Panc1 (cell line): ENCODE results near the gene ALKAL2. TPM values are rescaled to one million over a fixed set of nuclear protein-coding genes. Genes with fewer than 3 reads are reported as not detected.

Source experiments
- ATAC-seq: fragments of 200-7000 bp; cut with Tn5 transposase; 2 replicates; pipeline ENCODE4 v1.9.1; 2020; ENCODE audit warnings: mild to moderate bottlenecking, moderate library complexity
- BruUV-seq: library from RNA; stranded (reverse); fragments of 400-500 nt; replicated peaks from 2 replicates; lab custom pipeline; 2021; lab: Mats Ljungman, UMichigan
- CTCF ChIA-PET: fragments of 300-600 bp; sonication (Branson Sonifier 250); formaldehyde crosslinking; loops from one replicate; lab custom pipeline; 2022; ENCODE audit warnings: antibody characterized with exemption; lab: Charles Lee
- POLR2A ChIA-PET: fragments of 300-600 bp; sonication (Branson Sonifier 250); formaldehyde crosslinking; loops from one replicate; lab custom pipeline; 2022; ENCODE audit warnings: antibody characterized with exemption; lab: Charles Lee
- DNase-seq: peaks from one replicate; pipeline ENCODE4 v3.0.0-alpha.2; 2010; ENCODE audit warnings: low read depth, low spot score
- H3K27ac ChIP-seq: 2 replicates; pipeline ENCODE4 v1.5.1; 2011; ENCODE audit warnings: mild to moderate bottlenecking, low read length, inconsistent platforms
- H3K27me3 ChIP-seq: fragments of 200-500 bp; sonication (Bioruptor generic); 2 replicates; pipeline ENCODE4 v1.6.0; 2014; ENCODE audit warnings: low read length, inconsistent platforms; ENCODE audit not compliant: control insufficient read depth, insufficient read depth
- H3K36me3 ChIP-seq: fragments of 200-500 bp; sonication (Bioruptor generic); 2 replicates; pipeline ENCODE4 v1.5.1; 2014; ENCODE audit warnings: inconsistent platforms, mild to moderate bottlenecking, low read length, moderate library complexity; ENCODE audit not compliant: control insufficient read depth, insufficient read depth
- H3K4me1 ChIP-seq: 2 replicates; pipeline ENCODE4 v1.5.1; 2011; ENCODE audit warnings: inconsistent platforms, mild to moderate bottlenecking, low read length, moderate library complexity; ENCODE audit not compliant: control insufficient read depth, insufficient read depth
- H3K4me3 ChIP-seq, 2 experiments: 2 replicates each; pipeline ENCODE4 v1.5.1; 2011 to 2012; ENCODE audit warnings: low read depth in 2 of 2, low read length in 2 of 2, mild to moderate bottlenecking in 2 of 2, inconsistent platforms in 1 of 2, moderate library complexity in 1 of 2
- H3K9me3 ChIP-seq: fragments of 200-500 bp; sonication (Bioruptor generic); 2 replicates; pipeline ENCODE4 v1.5.1; 2014; ENCODE audit warnings: low read depth, mild to moderate bottlenecking, inconsistent platforms, low read length, moderate library complexity; ENCODE audit not compliant: control insufficient read depth, insufficient read depth
- CTCF ChIP-seq: fragments of 450-650 bp; IDR thresholded peaks from 2 replicates; pipeline ENCODE4 v1.5.1; 2017; ENCODE audit warnings: mild to moderate bottlenecking
- POLR2AphosphoS5 ChIP-seq: IDR thresholded peaks from 2 replicates; pipeline ENCODE4 v1.6.1; 2012; ENCODE audit warnings: mild to moderate bottlenecking, low read depth, low read length, moderate library complexity
- REST ChIP-seq, 2 experiments: IDR thresholded peaks; 2 replicates each; pipeline ENCODE4 v1.6.1; 2011 to 2012; ENCODE audit warnings: low read depth in 2 of 2, control low read depth in 1 of 2, low read length in 1 of 2, mild to moderate bottlenecking in 1 of 2, moderate library complexity in 1 of 2; ENCODE audit not compliant: insufficient read depth in 1 of 2
- SIN3A ChIP-seq: IDR thresholded peaks from 2 replicates; pipeline ENCODE4 v1.6.1; 2012; ENCODE audit warnings: low read depth, mild to moderate bottlenecking, low read length, moderate library complexity, borderline replicate concordance; ENCODE audit not compliant: insufficient read depth
- TCF7L2 ChIP-seq: IDR thresholded peaks from 2 replicates; pipeline ENCODE4 v1.6.1; 2011; ENCODE audit warnings: mild to moderate bottlenecking, low read depth, low read length, inconsistent platforms
- in situ Hi-C: cut with HindIII; loops from 2 replicates; pipeline ENCODE4 v1.10.0; 2016; ENCODE audit warnings: low sequenced_read_pairs, low pct_unique_long_range_greater_than_20kb
- intact Hi-C: fragments of 100-400 bp; cut with micrococcal nuclease; formaldehyde crosslinking; loops from one replicate; pipeline ENCODE4 v1.10.0; 2022; ENCODE audit not compliant: unreplicated experiment
- total RNA-seq: library from RNA; stranded (reverse); gene quantifications from one replicate; pipeline ENCODE4 v1.2.1, GENCODE V29; 2021; ENCODE audit not compliant: unreplicated experiment

Gene ALKAL2
- total RNA-seq, 1 experiment from 2014 or later, result not detected

GRCh38 chr2:249538-250042, 38.3 kb downstream of the ALKAL2 start:
- DNase-seq (no peak), ATAC-seq (no peak)
- H3K9me3 ChIP-seq, result no peaks in the 10 kb centered on the region
- no peak overlapping the region for H3K4me3 ChIP-seq
- ChIA-PET POLR2A (no interaction called here), CTCF (no interaction called here)
- BruUV-seq, result no TSS peak
- in situ Hi-C loops (no loop called here), intact Hi-C loops (loop anchor here (5.0 kb wide), 1 partner anchor 43 kb away; no protein-coding TSS in a partner anchor)
- no peaks in the 10 kb centered on the region for H3K4me1 ChIP-seq
- H3K27ac ChIP-seq, result no peak overlapping the region
- no peaks in the 10 kb centered on the region for H3K36me3 ChIP-seq
- H3K27me3 ChIP-seq, result no peaks in the 10 kb centered on the region
- no peak for TF ChIP-seq SIN3A
- no peak for TF ChIP-seq REST (IDR thresholded peaks at IDR 0.05; ENCODE audit: insufficient read depth in 1 of 2, low read depth in 2 of 2, low read length in 1 of 2)
- no peak for TF ChIP-seq TCF7L2
- TF ChIP-seq POLR2AphosphoS5, result no peak
- TF ChIP-seq CTCF, result no peak

- no peaks in the 10 kb centered on the region for H3K36me3 ChIP-seq
- no peaks in the 10 kb centered on the region for H3K27me3 ChIP-seq
- no peak overlapping the region for H3K27ac ChIP-seq
- no peak for TF ChIP-seq REST (IDR thresholded peaks at IDR 0.05; ENCODE audit: insufficient read depth in 1 of 2, low read depth in 2 of 2, low read length in 1 of 2)
- no peak for TF ChIP-seq POLR2AphosphoS5
- no peak for TF ChIP-seq CTCF
- TF ChIP-seq SIN3A, result no peak
- no peak for TF ChIP-seq TCF7L2
- in situ Hi-C loops (no loop called here), intact Hi-C loops (loop anchor here (5.0 kb wide), 1 partner anchor 44 kb away; no protein-coding TSS in a partner anchor)
- POLR2A ChIA-PET, result no interaction called here
- BruUV-seq, result no TSS peak
- no peaks in the 10 kb centered on the region for H3K4me1 ChIP-seq
- ATAC-seq (no peak), DNase-seq (no peak)
- CTCF ChIA-PET, result no interaction called here
- no peaks in the 10 kb centered on the region for H3K9me3 ChIP-seq
- H3K4me3 ChIP-seq, result no peak overlapping the region
These were observed 39.2 kb downstream of the ALKAL2 start for GRCh38 chr2:248724-249123.
